ENCODE results near the gene CYB561A3.

The CYB561A3 gene, protein sequence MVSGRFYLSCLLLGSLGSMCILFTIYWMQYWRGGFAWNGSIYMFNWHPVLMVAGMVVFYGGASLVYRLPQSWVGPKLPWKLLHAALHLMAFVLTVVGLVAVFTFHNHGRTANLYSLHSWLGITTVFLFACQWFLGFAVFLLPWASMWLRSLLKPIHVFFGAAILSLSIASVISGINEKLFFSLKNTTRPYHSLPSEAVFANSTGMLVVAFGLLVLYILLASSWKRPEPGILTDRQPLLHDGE

DNA sequence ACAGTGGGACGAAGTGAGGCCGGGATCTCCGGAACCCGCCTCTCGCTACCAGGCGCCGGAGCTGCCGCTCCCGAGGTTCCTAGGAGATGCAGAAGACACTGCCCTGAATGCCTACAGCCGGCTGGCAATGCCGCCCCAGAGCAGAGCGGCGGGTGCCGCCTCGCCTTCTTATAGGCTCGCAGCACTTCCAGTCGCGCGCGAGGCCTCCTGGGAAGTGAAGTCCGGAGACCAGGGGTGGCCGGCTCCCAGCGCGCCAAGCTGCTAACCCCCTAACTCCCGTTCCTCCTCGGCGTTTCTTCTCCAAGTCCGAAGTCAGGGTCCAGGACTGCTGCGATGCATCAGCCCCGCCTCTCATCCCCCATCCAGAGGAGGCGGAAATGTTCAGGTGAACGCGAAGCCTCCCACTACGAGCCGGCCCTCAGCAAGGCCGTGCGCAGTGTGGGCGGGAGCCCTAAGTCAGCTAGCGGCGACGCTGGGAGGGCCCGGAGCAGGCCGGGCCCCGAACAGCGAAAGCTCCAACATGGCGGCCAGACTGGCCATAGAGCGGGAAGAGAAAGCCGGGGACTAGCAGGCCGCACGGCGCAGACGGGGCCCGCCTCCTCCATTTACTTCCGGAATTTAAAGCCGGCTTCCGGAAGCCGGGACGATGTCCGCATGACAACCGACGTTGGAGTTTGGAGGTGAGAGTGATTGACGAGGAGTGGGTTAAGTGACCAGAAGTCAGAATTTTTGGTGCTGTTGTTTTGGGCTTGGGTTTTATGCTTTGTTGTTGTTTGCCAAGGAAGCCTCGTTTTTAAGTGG is at the start of gene CYB561A3, which contains the start of gene TMEM138:
Gene CYB561A3, minus strand, starts transcription at position 142 of the 801 bp plus-strand sequence. CDS start 5,169 bp downstream, outside the sequence.
Gene TMEM138, plus strand, starts transcription at position 634 of the 801 bp plus-strand sequence. CDS start 2,017 bp downstream, outside the sequence.
- peak within 1 kb of the TSS; percentile 98 for H3K4me3 ChIP-seq (ENCODE audit: low read depth, low read length)
- peak; percentile 76 for DNase-seq (ENCODE audit: low read depth)
- TF ChIP-seq, protein P1, sequence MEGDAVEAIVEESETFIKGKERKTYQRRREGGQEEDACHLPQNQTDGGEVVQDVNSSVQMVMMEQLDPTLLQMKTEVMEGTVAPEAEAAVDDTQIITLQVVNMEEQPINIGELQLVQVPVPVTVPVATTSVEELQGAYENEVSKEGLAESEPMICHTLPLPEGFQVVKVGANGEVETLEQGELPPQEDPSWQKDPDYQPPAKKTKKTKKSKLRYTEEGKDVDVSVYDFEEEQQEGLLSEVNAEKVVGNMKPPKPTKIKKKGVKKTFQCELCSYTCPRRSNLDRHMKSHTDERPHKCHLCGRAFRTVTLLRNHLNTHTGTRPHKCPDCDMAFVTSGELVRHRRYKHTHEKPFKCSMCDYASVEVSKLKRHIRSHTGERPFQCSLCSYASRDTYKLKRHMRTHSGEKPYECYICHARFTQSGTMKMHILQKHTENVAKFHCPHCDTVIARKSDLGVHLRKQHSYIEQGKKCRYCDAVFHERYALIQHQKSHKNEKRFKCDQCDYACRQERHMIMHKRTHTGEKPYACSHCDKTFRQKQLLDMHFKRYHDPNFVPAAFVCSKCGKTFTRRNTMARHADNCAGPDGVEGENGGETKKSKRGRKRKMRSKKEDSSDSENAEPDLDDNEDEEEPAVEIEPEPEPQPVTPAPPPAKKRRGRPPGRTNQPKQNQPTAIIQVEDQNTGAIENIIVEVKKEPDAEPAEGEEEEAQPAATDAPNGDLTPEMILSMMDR (IDR thresholded peaks at IDR 0.05; ENCODE audit: control insufficient read depth, extremely low read depth, insufficient read depth): no peak

DNA sequence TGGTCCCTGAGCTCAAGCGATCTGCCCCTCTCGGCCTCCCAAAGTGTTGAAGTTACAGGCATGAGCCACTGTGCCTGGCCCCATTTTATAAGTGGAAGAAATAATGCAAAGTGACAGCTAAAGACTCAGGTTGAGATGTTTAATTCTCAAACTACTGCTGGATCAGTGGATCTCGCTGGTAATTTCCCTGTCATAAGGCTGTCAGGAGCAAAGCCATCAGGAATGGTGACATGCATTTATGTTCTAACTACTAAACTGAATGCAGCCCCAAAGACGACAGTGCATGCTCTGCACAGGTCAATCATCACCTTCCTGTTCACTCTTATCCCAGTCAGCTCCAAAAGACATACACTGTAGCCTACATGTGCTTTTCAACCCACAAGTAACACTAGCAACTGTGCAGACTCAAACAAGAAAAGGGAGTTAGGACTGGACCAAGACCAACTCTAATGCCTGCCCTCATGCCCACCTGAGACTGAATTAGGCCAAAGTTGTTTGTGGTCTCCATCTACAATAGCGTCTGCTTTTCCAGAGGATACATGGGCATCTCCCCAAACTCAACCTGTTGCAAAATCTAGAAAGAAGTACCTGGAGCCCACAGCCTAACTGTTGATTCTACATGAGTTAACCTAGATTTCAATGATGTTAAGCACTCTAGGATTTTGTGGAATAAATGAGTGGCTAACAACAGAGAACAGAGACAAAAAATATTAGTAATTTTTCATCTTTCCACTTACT is 45.5 kb upstream of the CYB561A3 start:
- no peak for DNase-seq (ENCODE audit: low read depth)
- TF ChIP-seq, protein P1 (IDR thresholded peaks at IDR 0.05; ENCODE audit: control insufficient read depth, extremely low read depth, insufficient read depth): no peak

DNA sequence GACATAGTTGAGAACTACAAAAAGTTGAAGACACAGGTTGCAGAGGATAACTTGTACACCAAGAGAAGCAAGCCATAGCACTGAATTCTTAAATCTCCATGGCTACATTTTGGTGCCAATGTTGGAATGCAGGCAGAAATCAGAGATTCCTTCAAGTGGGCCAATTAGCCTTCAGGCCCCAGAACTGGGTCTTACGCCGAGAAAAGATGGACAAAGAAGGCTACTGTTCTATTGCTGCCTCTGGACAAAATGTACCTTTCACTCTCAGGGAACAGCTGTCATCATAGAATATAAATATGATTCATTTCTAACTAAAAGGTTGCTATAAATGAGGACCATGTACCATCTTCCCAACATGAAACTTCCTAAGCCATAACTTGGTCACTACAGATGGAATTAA is 44.4 kb upstream of the CYB561A3 start:
- DNase-seq (ENCODE audit: low read depth): no peak
- no peak overlapping the region for H3K4me3 ChIP-seq (ENCODE audit: low read depth, low read length)
- TF ChIP-seq, protein P1 (IDR thresholded peaks at IDR 0.05; ENCODE audit: control insufficient read depth, extremely low read depth, insufficient read depth): no peak

More for the DNA sequence above, 45.5 kb upstream of the CYB561A3 start:
- no peak overlapping the region for H3K4me3 ChIP-seq (ENCODE audit: low read depth, low read length)

DNA sequence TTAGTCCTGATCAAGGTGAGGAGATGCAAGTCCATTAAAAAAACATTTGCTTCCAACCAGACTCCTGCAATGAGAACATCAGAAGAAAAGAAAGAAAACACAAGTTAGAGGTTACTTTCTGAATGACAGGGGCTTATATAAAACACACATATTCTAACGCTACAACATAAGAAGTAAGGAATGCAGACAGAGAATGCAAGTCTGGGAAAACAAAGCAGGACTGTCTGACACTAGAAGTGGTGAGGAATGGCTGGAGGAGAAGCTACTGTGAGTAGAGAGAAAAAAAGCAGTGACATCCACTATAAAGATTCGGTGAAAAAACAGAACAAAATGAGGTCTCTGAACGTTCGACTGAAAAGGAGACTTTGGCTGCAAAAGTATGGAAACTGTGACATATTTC is 43.0 kb upstream of the CYB561A3 start:
- TF ChIP-seq, protein P1 (IDR thresholded peaks at IDR 0.05; ENCODE audit: control insufficient read depth, extremely low read depth, insufficient read depth): no peak
- DNase-seq (ENCODE audit: low read depth): no peak
- no peak overlapping the region for H3K4me3 ChIP-seq (ENCODE audit: low read depth, low read length)

DNA sequence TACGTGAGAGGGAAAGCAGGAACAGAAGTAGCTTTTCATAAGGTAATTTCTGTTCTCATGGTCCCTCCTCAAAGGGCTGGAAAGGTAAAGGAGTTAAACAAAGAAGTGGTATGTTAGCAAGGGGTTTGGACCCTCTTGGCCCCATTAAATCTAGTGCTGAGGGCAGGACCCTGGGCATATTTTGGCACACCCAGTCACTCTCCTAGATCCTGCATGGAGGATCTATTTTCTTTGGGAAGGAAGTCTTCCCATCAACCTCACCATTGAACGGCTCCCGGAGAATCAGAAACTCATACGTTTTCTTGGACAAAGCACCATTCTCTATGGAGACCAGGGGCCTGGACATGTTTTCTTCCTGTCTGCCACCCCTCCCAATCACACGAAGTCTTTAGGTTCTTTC is 42.4 kb upstream of the CYB561A3 start:
- TF ChIP-seq, protein P1 (IDR thresholded peaks at IDR 0.05; ENCODE audit: control insufficient read depth, extremely low read depth, insufficient read depth): no peak
- no peak overlapping the region for H3K4me3 ChIP-seq (ENCODE audit: low read depth, low read length)
- DNase-seq (ENCODE audit: low read depth): no peak

DNA sequence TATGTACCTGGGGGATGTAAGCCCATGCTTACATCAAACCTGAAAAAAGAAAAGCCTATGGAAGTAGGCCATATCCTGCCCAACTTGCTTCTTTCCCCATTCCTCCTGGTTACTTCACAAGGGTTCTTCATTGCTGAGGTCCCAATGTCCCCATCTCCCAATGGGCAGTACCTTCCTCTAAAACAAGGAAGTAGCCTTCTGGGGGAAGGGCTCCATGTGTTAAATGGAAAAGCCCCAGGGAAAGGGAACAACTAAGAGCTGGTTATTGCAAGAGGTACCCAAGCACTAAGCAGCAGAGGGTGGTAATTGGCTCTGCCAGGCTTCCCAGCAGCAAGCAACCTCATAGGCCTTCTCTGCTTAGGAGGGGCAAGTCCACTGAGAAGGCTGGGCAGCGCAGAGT is 42.0 kb upstream of the CYB561A3 start:
- TF ChIP-seq, protein P1 (IDR thresholded peaks at IDR 0.05; ENCODE audit: control insufficient read depth, extremely low read depth, insufficient read depth): no peak
- no peak overlapping the region for H3K4me3 ChIP-seq (ENCODE audit: low read depth, low read length)

More for the DNA sequence above, 42.0 kb upstream of the CYB561A3 start:
- no peak for DNase-seq (ENCODE audit: low read depth)
